Peyer's patch (tissue), 4 donors: Measurements from ENCODE around the gene MTARC1.

Experiments used
- POLR2A ChIP-seq, 2 donors: fragments of 450-650 bp; IDR thresholded peaks; one replicate each; pipeline ENCODE4 v1.5.1; 2017; ENCODE audit warnings: antibody characterized with exemption in 2 of 2, mild to moderate bottlenecking in 2 of 2, moderate library complexity in 2 of 2
- TF ChIP-seq, protein P1 (sequence below), 6 experiments: fragments of 450-650 bp in 4 of 6; fragments of 200-600 bp in 2 of 6; sonication (generic) in 1 of 6; IDR thresholded peaks; one replicate each; pipeline ENCODE4 v1.5.1; 2017 to 2019; ENCODE audit warnings: antibody characterized with exemption in 6 of 6, mild to moderate bottlenecking in 3 of 6, moderate library complexity in 1 of 6

DNA sequence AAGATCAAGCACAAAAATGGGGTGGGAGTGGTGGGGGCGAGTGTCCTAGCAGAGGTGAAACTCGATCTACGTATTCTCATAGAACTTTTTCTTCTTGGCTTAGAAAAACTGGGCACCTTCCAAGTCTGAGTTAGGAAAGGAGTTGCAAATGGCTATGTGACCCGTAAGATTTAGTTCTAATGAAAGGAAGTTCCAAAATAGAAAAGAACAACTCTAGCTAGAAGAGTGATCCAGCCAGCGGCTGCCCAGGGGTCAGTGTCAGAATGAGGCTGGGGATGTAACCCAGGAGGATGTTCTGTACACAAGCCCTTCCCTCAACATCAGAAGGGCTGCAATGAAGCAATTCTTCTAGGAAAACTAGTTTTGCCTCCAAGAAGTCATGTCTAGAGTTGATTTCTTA lies 5.2 kb downstream of the MTARC1 start:
- TF ChIP-seq, protein P1, sequence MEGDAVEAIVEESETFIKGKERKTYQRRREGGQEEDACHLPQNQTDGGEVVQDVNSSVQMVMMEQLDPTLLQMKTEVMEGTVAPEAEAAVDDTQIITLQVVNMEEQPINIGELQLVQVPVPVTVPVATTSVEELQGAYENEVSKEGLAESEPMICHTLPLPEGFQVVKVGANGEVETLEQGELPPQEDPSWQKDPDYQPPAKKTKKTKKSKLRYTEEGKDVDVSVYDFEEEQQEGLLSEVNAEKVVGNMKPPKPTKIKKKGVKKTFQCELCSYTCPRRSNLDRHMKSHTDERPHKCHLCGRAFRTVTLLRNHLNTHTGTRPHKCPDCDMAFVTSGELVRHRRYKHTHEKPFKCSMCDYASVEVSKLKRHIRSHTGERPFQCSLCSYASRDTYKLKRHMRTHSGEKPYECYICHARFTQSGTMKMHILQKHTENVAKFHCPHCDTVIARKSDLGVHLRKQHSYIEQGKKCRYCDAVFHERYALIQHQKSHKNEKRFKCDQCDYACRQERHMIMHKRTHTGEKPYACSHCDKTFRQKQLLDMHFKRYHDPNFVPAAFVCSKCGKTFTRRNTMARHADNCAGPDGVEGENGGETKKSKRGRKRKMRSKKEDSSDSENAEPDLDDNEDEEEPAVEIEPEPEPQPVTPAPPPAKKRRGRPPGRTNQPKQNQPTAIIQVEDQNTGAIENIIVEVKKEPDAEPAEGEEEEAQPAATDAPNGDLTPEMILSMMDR (IDR thresholded peaks at IDR 0.05): no peak
- no peak for TF ChIP-seq POLR2A (IDR thresholded peaks at IDR 0.05)
